HUES6 (cell line): ENCODE results near the gene ZNF567.
A peak's percentile ranks its signal among the peaks of the same experiment; 100 is the strongest.

ENCODE experiments used
- H3K27ac ChIP-seq: 2 replicates; pipeline ENCODE4 v1.7.0; 2013; ENCODE audit warnings: low read depth, mild to moderate bottlenecking, low read length, inconsistent platforms
- H3K27me3 ChIP-seq: 2 replicates; pipeline ENCODE4 v1.6.1; 2013; ENCODE audit warnings: low read length; ENCODE audit not compliant: control insufficient read depth, insufficient read depth
- H3K36me3 ChIP-seq: 2 replicates; pipeline ENCODE4 v1.6.1; 2013; ENCODE audit warnings: low read length; ENCODE audit not compliant: control insufficient read depth, insufficient read depth
- H3K4me1 ChIP-seq: 2 replicates; pipeline ENCODE4 v1.6.1; 2013; ENCODE audit warnings: low read length; ENCODE audit not compliant: control insufficient read depth, insufficient read depth
- H3K4me3 ChIP-seq: 2 replicates; pipeline ENCODE4 v1.5.1; 2013; ENCODE audit warnings: low read depth, low read length
- H3K9ac ChIP-seq: one replicate; pipeline ENCODE4 v1.6.1; 2013; ENCODE audit warnings: mild to moderate bottlenecking, low read length
- H3K9me3 ChIP-seq: 2 replicates; pipeline ENCODE4 v1.6.1; 2013; ENCODE audit warnings: low read depth, low read length; ENCODE audit not compliant: control insufficient read depth, insufficient read depth

The ZNF567 gene

GRCh38 chr19:36687214-36688056 lies at the start of gene ZNF567:
ZNF567 (plus strand) TSS chr19:36687612; CDS start chr19:36694868, 7,256 bp downstream.
- Histone ChIP-seq H3K4me1 (peaks cover 6% of the 10 kb centered on the region; the same call in 1 of the 2 replicates), H3K9me3 (peaks cover 29% of the 10 kb centered on the region), H3K27ac (peak within 1 kb of the TSS; percentile 71), H3K36me3 (peaks cover 37% of the 10 kb centered on the region), H3K4me3 (peak within 1 kb of the TSS; percentile 93), H3K27me3 (no peaks in the 10 kb centered on the region), H3K9ac (peak within 1 kb of the TSS; percentile 93)

GRCh38 chr19:36638862-36639510 lies 48.4 kb upstream of the ZNF567 start:
- no peaks in the 10 kb centered on the region for H3K27me3 ChIP-seq
- H3K9ac ChIP-seq: no peak overlapping the region
- peaks cover 17% of the 10 kb centered on the region for H3K36me3 ChIP-seq
- H3K9me3 ChIP-seq: peaks cover 85% of the 10 kb centered on the region
- H3K4me3 ChIP-seq: no peak overlapping the region
- no peak overlapping the region for H3K27ac ChIP-seq
- H3K4me1 ChIP-seq: no peaks in the 10 kb centered on the region

- Histone ChIP-seq H3K4me1 (no peaks in the 10 kb centered on the region), H3K9ac (no peak overlapping the region), H3K27ac (no peak overlapping the region), H3K9me3 (peaks cover 63% of the 10 kb centered on the region), H3K4me3 (no peak overlapping the region), H3K36me3 (peaks cover 32% of the 10 kb centered on the region), H3K27me3 (no peaks in the 10 kb centered on the region)
These were observed 40.7 kb upstream of the ZNF567 start for GRCh38 chr19:36646746-36647145.

- H3K27ac ChIP-seq: no peak overlapping the region
- H3K4me3 ChIP-seq: no peak overlapping the region
- no peaks in the 10 kb centered on the region for H3K27me3 ChIP-seq
- no peak overlapping the region for H3K9ac ChIP-seq
- peaks cover 50% of the 10 kb centered on the region for H3K9me3 ChIP-seq
- H3K36me3 ChIP-seq: peaks cover 55% of the 10 kb centered on the region
- H3K4me1 ChIP-seq: no peaks in the 10 kb centered on the region
These were observed 34.5 kb upstream of the ZNF567 start for GRCh38 chr19:36652958-36653357.

GRCh38 chr19:36665832-36666231 lies 21.6 kb upstream of the ZNF567 start:
- peak overlapping the region; percentile 82 for H3K4me3 ChIP-seq
- no peaks in the 10 kb centered on the region for H3K27me3 ChIP-seq
- H3K4me1 ChIP-seq: no peaks in the 10 kb centered on the region
- no peak overlapping the region for H3K9ac ChIP-seq
- peaks cover 10% of the 10 kb centered on the region for H3K36me3 ChIP-seq
- no peak overlapping the region for H3K27ac ChIP-seq
- peaks cover 11% of the 10 kb centered on the region; the same call in 1 of the 2 replicates for H3K9me3 ChIP-seq

- Histone ChIP-seq H3K27me3 (no peaks in the 10 kb centered on the region), H3K4me1 (no peaks in the 10 kb centered on the region), H3K36me3 (peaks cover 13% of the 10 kb centered on the region; the same call in 1 of the 2 replicates), H3K27ac (no peak overlapping the region), H3K9me3 (peaks cover 20% of the 10 kb centered on the region; the same call in 1 of the 2 replicates), H3K9ac (no peak overlapping the region), H3K4me3 (peak overlapping the region; percentile 22; the same call in 1 of the 2 replicates)
These were observed 18.8 kb upstream of the ZNF567 start for GRCh38 chr19:36668646-36669045.

GRCh38 chr19:36672368-36672767 lies 15.0 kb upstream of the ZNF567 start:
- H3K36me3 ChIP-seq: peaks cover 8% of the 10 kb centered on the region; the same call in 1 of the 2 replicates
- no peaks in the 10 kb centered on the region for H3K27me3 ChIP-seq
- H3K4me1 ChIP-seq: no peaks in the 10 kb centered on the region
- H3K27ac ChIP-seq: no peak overlapping the region
- no peak overlapping the region for H3K4me3 ChIP-seq
- peaks cover 23% of the 10 kb centered on the region; the same call in 1 of the 2 replicates for H3K9me3 ChIP-seq
- H3K9ac ChIP-seq: no peak overlapping the region

- Histone ChIP-seq H3K9ac (no peak overlapping the region), H3K36me3 (peaks cover 18% of the 10 kb centered on the region), H3K4me1 (no peaks in the 10 kb centered on the region), H3K27me3 (no peaks in the 10 kb centered on the region), H3K9me3 (peaks cover 20% of the 10 kb centered on the region; the same call in 1 of the 2 replicates), H3K27ac (no peak overlapping the region), H3K4me3 (no peak overlapping the region)
These were observed 13.2 kb upstream of the ZNF567 start for GRCh38 chr19:36674201-36674600.

GRCh38 chr19:36679455-36679854 lies 8.0 kb upstream of the ZNF567 start:
- no peak overlapping the region for H3K4me3 ChIP-seq
- H3K27me3 ChIP-seq: no peaks in the 10 kb centered on the region
- H3K9ac ChIP-seq: no peak overlapping the region
- H3K9me3 ChIP-seq: peaks cover 7% of the 10 kb centered on the region; the same call in 1 of the 2 replicates
- H3K36me3 ChIP-seq: peaks cover 28% of the 10 kb centered on the region
- no peak overlapping the region for H3K27ac ChIP-seq
- H3K4me1 ChIP-seq: no peaks in the 10 kb centered on the region

- H3K36me3 ChIP-seq: peaks cover 24% of the 10 kb centered on the region
- H3K9me3 ChIP-seq: peaks cover 15% of the 10 kb centered on the region
- H3K4me3 ChIP-seq: peak overlapping the region; percentile 93; the same call in 1 of the 2 replicates
- peaks cover 6% of the 10 kb centered on the region; the same call in 1 of the 2 replicates for H3K4me1 ChIP-seq
- H3K27me3 ChIP-seq: no peaks in the 10 kb centered on the region
- H3K9ac ChIP-seq: no peak overlapping the region
- H3K27ac ChIP-seq: no peak overlapping the region
These were observed 1.6 kb upstream of the ZNF567 start for GRCh38 chr19:36685835-36686234.
